HEK293 (cell line): Measurements from ENCODE around the gene SPATA2L.

Experiments
- GLI4 ChIP-seq: fragments of 450-650 bp; formaldehyde crosslinking; IDR thresholded peaks from 2 replicates; pipeline ENCODE4 v1.5.1; 2016; ENCODE audit warnings: missing biosample characterization, missing genetic modification characterization
- SP2 ChIP-seq: fragments of 450-650 bp; formaldehyde crosslinking; IDR thresholded peaks from 2 replicates; pipeline ENCODE4 v1.5.1; 2016; ENCODE audit warnings: missing biosample characterization, missing genetic modification characterization
- ZNF626 ChIP-seq: fragments of 450-650 bp; sonication (Bioruptor Pico); formaldehyde crosslinking; IDR thresholded peaks from 2 replicates; pipeline ENCODE4 v1.5.1; 2018; ENCODE audit warnings: missing biosample characterization, missing genetic modification characterization, inconsistent platforms

- TF ChIP-seq SP2 (tag by site-specific recombination) = no peak
- TF ChIP-seq ZNF626 (tag by site-specific recombination) = no peak
- TF ChIP-seq GLI4 = no peak
Measured at GRCh38 chr16:89690392-89690901, 11.1 kb downstream of the SPATA2L start.
